MM.1S (cell line): ENCODE data around the gene CPB1.

ENCODE experiments used
- DNase-seq: peaks from one replicate; pipeline ENCODE4 v3.0.0-alpha.2; 2015
- H2AFZ ChIP-seq: fragments of 300-600 bp; sonication (generic); 2 replicates; pipeline ENCODE4 v1.6.0; 2016; ENCODE audit warnings: antibody characterized with exemption, low read length
- H3F3A ChIP-seq: fragments of 300-600 bp; sonication (generic); 2 replicates; pipeline ENCODE4 v1.6.1; 2016; ENCODE audit warnings: mild to moderate bottlenecking, antibody characterized with exemption, low read length, moderate library complexity, mixed read lengths; ENCODE audit not compliant: insufficient read depth
- H3K27ac ChIP-seq: fragments of 300-600 bp; sonication (generic); 2 replicates; pipeline ENCODE4 v1.5.1; 2016; ENCODE audit warnings: mild to moderate bottlenecking, low read length
- H3K27me3 ChIP-seq: fragments of 300-600 bp; sonication (generic); replicated peaks from 2 replicates; pipeline ENCODE4 v1.6.0; 2016; ENCODE audit warnings: low read length; ENCODE audit not compliant: insufficient read depth
- H3K36me3 ChIP-seq: fragments of 300-600 bp; sonication (generic); replicated peaks from 2 replicates; pipeline ENCODE4 v1.6.1; 2016; ENCODE audit warnings: mild to moderate bottlenecking, low read length, mixed read lengths; ENCODE audit not compliant: insufficient read depth
- H3K4me1 ChIP-seq: fragments of 300-600 bp; sonication (generic); 2 replicates; pipeline ENCODE4 v1.6.1; 2016; ENCODE audit warnings: low read length, mixed read lengths
- H3K4me2 ChIP-seq: fragments of 300-600 bp; sonication (generic); 2 replicates; pipeline ENCODE4 v1.6.0; 2016; ENCODE audit warnings: low read depth, low read length
- H3K4me3 ChIP-seq: fragments of 300-600 bp; sonication (generic); 2 replicates; pipeline ENCODE4 v1.5.1; 2016; ENCODE audit warnings: low read length, mixed read lengths
- H3K79me2 ChIP-seq: fragments of 300-600 bp; sonication (generic); 2 replicates; pipeline ENCODE4 v1.6.1; 2016; ENCODE audit warnings: mixed run types, low read length, mixed read lengths
- H3K9ac ChIP-seq: fragments of 300-600 bp; sonication (generic); 2 replicates; pipeline ENCODE4 v1.6.1; 2016; ENCODE audit warnings: low read length, mixed read lengths
- H3K9me2 ChIP-seq: fragments of 300-600 bp; sonication (generic); replicated peaks from 2 replicates; pipeline ENCODE4 v1.6.1; 2016; ENCODE audit warnings: mild to moderate bottlenecking, low read length, mixed read lengths; ENCODE audit not compliant: insufficient read depth
- H3K9me3 ChIP-seq: fragments of 300-600 bp; sonication (generic); replicated peaks from 2 replicates; pipeline ENCODE4 v1.6.1; 2016; ENCODE audit warnings: mild to moderate bottlenecking, low read length, mixed read lengths; ENCODE audit not compliant: insufficient read depth
- H4K20me1 ChIP-seq: fragments of 300-600 bp; sonication (generic); 2 replicates; pipeline ENCODE4 v1.6.1; 2016; ENCODE audit warnings: mild to moderate bottlenecking, low read length, moderate library complexity, mixed read lengths; ENCODE audit not compliant: insufficient read depth
- CTCF ChIP-seq: fragments of 300-600 bp; sonication (generic); IDR thresholded peaks from 2 replicates; pipeline ENCODE4 v1.5.1; 2016; ENCODE audit warnings: antibody characterized with exemption, low read length, mixed read lengths
- EZH2 ChIP-seq: fragments of 300-600 bp; sonication (generic); optimal IDR thresholded peaks from 2 replicates; pipeline ENCODE3; 2017; ENCODE audit warnings: low read depth, mild to moderate bottlenecking, antibody characterized with exemption, low read length, mixed read lengths
- EZH2phosphoT487 ChIP-seq: fragments of 300-600 bp; sonication (generic); IDR thresholded peaks from 2 replicates; pipeline ENCODE4 v1.6.1; 2018; ENCODE audit warnings: antibody characterized with exemption, low read length

CPB1 gene

GRCh38 chr3:148796799-148797198, 30.8 kb upstream of the CPB1 start:
- H3K4me2 ChIP-seq = no peak overlapping the region
- H3K27ac ChIP-seq = no peak overlapping the region
- no peak overlapping the region for H3K4me3 ChIP-seq
- no peak overlapping the region for H2AFZ ChIP-seq
- no peak overlapping the region for H3K9ac ChIP-seq
- H3F3A ChIP-seq = no peaks in the 10 kb centered on the region
- H4K20me1 ChIP-seq = no peaks in the 10 kb centered on the region
- no peaks in the 10 kb centered on the region for H3K79me2 ChIP-seq
- H3K27me3 ChIP-seq = no peaks in the 10 kb centered on the region
- no peak for DNase-seq
- TF ChIP-seq CTCF (no peak), EZH2phosphoT487 (no peak), EZH2 (no peak)
- H3K4me1 ChIP-seq = no peaks in the 10 kb centered on the region
- no peaks in the 10 kb centered on the region for H3K9me2 ChIP-seq
- H3K9me3 ChIP-seq = no peaks in the 10 kb centered on the region
- H3K36me3 ChIP-seq = no peaks in the 10 kb centered on the region

- H2AFZ ChIP-seq = no peak overlapping the region
- no peaks in the 10 kb centered on the region for H3K36me3 ChIP-seq
- H3K27ac ChIP-seq = no peak overlapping the region
- no peaks in the 10 kb centered on the region for H3K4me1 ChIP-seq
- no peaks in the 10 kb centered on the region for H3K9me3 ChIP-seq
- no peaks in the 10 kb centered on the region for H3K9me2 ChIP-seq
- DNase-seq = no peak
- H3K4me2 ChIP-seq = no peak overlapping the region
- no peak overlapping the region for H3K9ac ChIP-seq
- no peak overlapping the region for H3K4me3 ChIP-seq
- no peaks in the 10 kb centered on the region for H4K20me1 ChIP-seq
- TF ChIP-seq EZH2 (no peak), EZH2phosphoT487 (no peak), CTCF (no peak)
- H3K79me2 ChIP-seq = no peaks in the 10 kb centered on the region
- no peaks in the 10 kb centered on the region for H3K27me3 ChIP-seq
- H3F3A ChIP-seq = no peaks in the 10 kb centered on the region
Observed at GRCh38 chr3:148797795-148798194, 29.8 kb upstream of the CPB1 start.

GRCh38 chr3:148800414-148800813, 27.2 kb upstream of the CPB1 start:
- H3K4me1 ChIP-seq = no peaks in the 10 kb centered on the region
- no peaks in the 10 kb centered on the region for H3F3A ChIP-seq
- H3K27ac ChIP-seq = no peak overlapping the region
- no peak for DNase-seq
- TF ChIP-seq EZH2phosphoT487 (no peak), CTCF (no peak), EZH2 (no peak)
- H3K9me3 ChIP-seq = no peaks in the 10 kb centered on the region
- no peaks in the 10 kb centered on the region for H4K20me1 ChIP-seq
- no peak overlapping the region for H3K9ac ChIP-seq
- H2AFZ ChIP-seq = no peak overlapping the region
- no peaks in the 10 kb centered on the region for H3K27me3 ChIP-seq
- no peaks in the 10 kb centered on the region for H3K9me2 ChIP-seq
- no peaks in the 10 kb centered on the region for H3K36me3 ChIP-seq
- no peak overlapping the region for H3K4me2 ChIP-seq
- no peaks in the 10 kb centered on the region for H3K79me2 ChIP-seq
- H3K4me3 ChIP-seq = no peak overlapping the region
